Panc1 (cell line): ENCODE data around the gene DNAAF3. TPM values are rescaled to one million over a fixed set of nuclear protein-coding genes. Genes with fewer than 3 reads are reported as not detected.

ENCODE experiments used
- ATAC-seq: fragments of 200-7000 bp; cut with Tn5 transposase; 2 replicates; pipeline ENCODE4 v1.9.1; 2020; ENCODE audit warnings: mild to moderate bottlenecking, moderate library complexity
- BruUV-seq: library from RNA; stranded (reverse); fragments of 400-500 nt; replicated peaks from 2 replicates; lab custom pipeline; 2021; lab: Mats Ljungman, UMichigan
- CTCF ChIA-PET: fragments of 300-600 bp; sonication (Branson Sonifier 250); formaldehyde crosslinking; loops from one replicate; lab custom pipeline; 2022; ENCODE audit warnings: antibody characterized with exemption; lab: Charles Lee
- POLR2A ChIA-PET: fragments of 300-600 bp; sonication (Branson Sonifier 250); formaldehyde crosslinking; loops from one replicate; lab custom pipeline; 2022; ENCODE audit warnings: antibody characterized with exemption; lab: Charles Lee
- DNase-seq: peaks from one replicate; pipeline ENCODE4 v3.0.0-alpha.2; 2010; ENCODE audit warnings: low read depth, low spot score
- H3K27ac ChIP-seq: 2 replicates; pipeline ENCODE4 v1.5.1; 2011; ENCODE audit warnings: mild to moderate bottlenecking, low read length, inconsistent platforms
- H3K27me3 ChIP-seq: fragments of 200-500 bp; sonication (Bioruptor generic); 2 replicates; pipeline ENCODE4 v1.6.0; 2014; ENCODE audit warnings: low read length, inconsistent platforms; ENCODE audit not compliant: control insufficient read depth, insufficient read depth
- H3K36me3 ChIP-seq: fragments of 200-500 bp; sonication (Bioruptor generic); 2 replicates; pipeline ENCODE4 v1.5.1; 2014; ENCODE audit warnings: inconsistent platforms, mild to moderate bottlenecking, low read length, moderate library complexity; ENCODE audit not compliant: control insufficient read depth, insufficient read depth
- H3K4me1 ChIP-seq: 2 replicates; pipeline ENCODE4 v1.5.1; 2011; ENCODE audit warnings: inconsistent platforms, mild to moderate bottlenecking, low read length, moderate library complexity; ENCODE audit not compliant: control insufficient read depth, insufficient read depth
- H3K4me3 ChIP-seq, 2 experiments: 2 replicates each; pipeline ENCODE4 v1.5.1; 2011 to 2012; ENCODE audit warnings: low read depth in 2 of 2, low read length in 2 of 2, mild to moderate bottlenecking in 2 of 2, inconsistent platforms in 1 of 2, moderate library complexity in 1 of 2
- H3K9me3 ChIP-seq: fragments of 200-500 bp; sonication (Bioruptor generic); 2 replicates; pipeline ENCODE4 v1.5.1; 2014; ENCODE audit warnings: low read depth, mild to moderate bottlenecking, inconsistent platforms, low read length, moderate library complexity; ENCODE audit not compliant: control insufficient read depth, insufficient read depth
- CTCF ChIP-seq: fragments of 450-650 bp; IDR thresholded peaks from 2 replicates; pipeline ENCODE4 v1.5.1; 2017; ENCODE audit warnings: mild to moderate bottlenecking
- POLR2AphosphoS5 ChIP-seq: IDR thresholded peaks from 2 replicates; pipeline ENCODE4 v1.6.1; 2012; ENCODE audit warnings: mild to moderate bottlenecking, low read depth, low read length, moderate library complexity
- REST ChIP-seq, 2 experiments: IDR thresholded peaks; 2 replicates each; pipeline ENCODE4 v1.6.1; 2011 to 2012; ENCODE audit warnings: low read depth in 2 of 2, control low read depth in 1 of 2, low read length in 1 of 2, mild to moderate bottlenecking in 1 of 2, moderate library complexity in 1 of 2; ENCODE audit not compliant: insufficient read depth in 1 of 2
- SIN3A ChIP-seq: IDR thresholded peaks from 2 replicates; pipeline ENCODE4 v1.6.1; 2012; ENCODE audit warnings: low read depth, mild to moderate bottlenecking, low read length, moderate library complexity, borderline replicate concordance; ENCODE audit not compliant: insufficient read depth
- TCF7L2 ChIP-seq: IDR thresholded peaks from 2 replicates; pipeline ENCODE4 v1.6.1; 2011; ENCODE audit warnings: mild to moderate bottlenecking, low read depth, low read length, inconsistent platforms
- in situ Hi-C: cut with HindIII; loops from 2 replicates; pipeline ENCODE4 v1.10.0; 2016; ENCODE audit warnings: low sequenced_read_pairs, low pct_unique_long_range_greater_than_20kb
- intact Hi-C: fragments of 100-400 bp; cut with micrococcal nuclease; formaldehyde crosslinking; loops from one replicate; pipeline ENCODE4 v1.10.0; 2022; ENCODE audit not compliant: unreplicated experiment
- total RNA-seq: library from RNA; stranded (reverse); gene quantifications from one replicate; pipeline ENCODE4 v1.2.1, GENCODE V29; 2021; ENCODE audit not compliant: unreplicated experiment

The DNAAF3 gene
- total RNA-seq, 1 experiment from 2014 or later, result 12.4 TPM

DNA sequence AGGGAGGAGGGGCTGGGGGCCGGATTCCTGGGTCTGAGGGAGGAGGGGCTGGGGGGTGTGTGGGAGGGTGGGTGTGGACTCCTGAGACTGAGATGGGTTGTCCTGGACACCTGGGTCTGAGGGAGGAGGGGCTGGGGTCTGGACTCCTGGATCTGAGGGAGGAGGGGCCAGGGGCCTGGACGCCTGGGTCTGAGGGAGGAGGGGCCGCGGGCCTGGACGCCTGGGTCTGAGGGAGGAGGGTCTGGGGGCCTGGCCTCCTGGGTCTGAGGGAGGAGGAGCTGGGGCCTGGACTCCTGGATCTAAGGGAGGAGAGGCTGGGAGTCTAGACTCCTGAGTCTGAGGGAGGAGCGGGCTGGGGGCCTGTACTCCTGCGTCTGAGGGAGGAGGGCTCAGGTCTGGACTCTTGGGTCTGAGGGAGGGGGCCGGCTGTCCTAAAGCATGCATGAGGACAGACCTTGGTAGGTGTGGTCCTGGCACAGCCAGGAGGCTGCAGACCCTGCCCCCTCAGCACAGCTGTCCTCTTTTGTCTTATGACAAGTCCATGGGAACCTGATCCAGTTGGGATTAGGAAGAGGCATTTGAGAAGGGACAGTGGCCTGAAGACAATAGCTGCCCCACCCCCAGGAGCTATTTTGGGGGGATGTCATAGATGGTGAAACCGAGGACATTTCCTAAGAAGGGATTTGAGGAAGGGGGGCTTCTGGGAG, 18.7 kb downstream of the DNAAF3 start:
- POLR2A ChIA-PET, result interaction anchor here (0.6 kb wide), 2 partner anchors 9 to 184 kb away, joined by 6 read pairs; no protein-coding TSS in a partner anchor
- no peak for DNase-seq
- Histone ChIP-seq H3K27ac (no peak overlapping the region), H3K27me3 (no peaks in the 10 kb centered on the region), H3K4me3 (no peak overlapping the region), H3K9me3 (no peaks in the 10 kb centered on the region), H3K36me3 (no peaks in the 10 kb centered on the region), H3K4me1 (peaks cover 17% of the 10 kb centered on the region; the same call in 1 of the 2 replicates)
- ATAC-seq, result no peak
- in situ Hi-C loops (no loop called here), intact Hi-C loops (loop anchor here (10.0 kb wide), 1 partner anchor 277 kb away; no protein-coding TSS in a partner anchor)
- TF ChIP-seq POLR2AphosphoS5 (no peak), SIN3A (no peak), CTCF (no peak), TCF7L2 (no peak), REST (IDR thresholded peaks at IDR 0.05; ENCODE audit: insufficient read depth in 1 of 2, low read depth in 2 of 2, low read length in 1 of 2) (no peak)
- no TSS peak for BruUV-seq
- CTCF ChIA-PET, result interaction anchor here (0.7 to 1.3 kb wide), 3 partner anchors 9 to 13 kb away, joined by 3 to 6 read pairs (median 5); no protein-coding TSS in a partner anchor

- in situ Hi-C loops (no loop called here), intact Hi-C loops (loop anchor here (10.0 kb wide), 1 partner anchor 278 kb away; no protein-coding TSS in a partner anchor)
- Histone ChIP-seq H3K36me3 (no peaks in the 10 kb centered on the region), H3K4me3 (peak overlapping the region; percentile 47 to 77), H3K9me3 (no peaks in the 10 kb centered on the region), H3K27ac (peak overlapping the region; percentile 55), H3K27me3 (no peaks in the 10 kb centered on the region), H3K4me1 (peaks cover 17% of the 10 kb centered on the region; the same call in 1 of the 2 replicates)
- no TSS peak for BruUV-seq
- TF ChIP-seq POLR2AphosphoS5 (no peak), CTCF (no peak), REST (IDR thresholded peaks at IDR 0.05; ENCODE audit: insufficient read depth in 1 of 2, low read depth in 2 of 2, low read length in 1 of 2) (no peak), SIN3A (no peak), TCF7L2 (no peak)
- CTCF ChIA-PET, result interaction anchor here (0.6 to 1.3 kb wide), 10 partner anchors 8 to 486 kb away, joined by 3 to 8 read pairs (median 5); partner anchors contain the start of gene ZNF784
- DNase-seq (no peak), ATAC-seq (peak; percentile 91)
- POLR2A ChIA-PET, result interaction anchor here (0.6 kb wide), 2 partner anchors 10 to 185 kb away, joined by 6 read pairs; no protein-coding TSS in a partner anchor
Measured at GRCh38 chr19:55146705-55147273, 19.6 kb downstream of the DNAAF3 start.
